CD4-positive, alpha-beta T cell treated with Interferon alpha-2 for 1 hour (primary cell): ENCODE measurements around the gene ARHGAP26.

Experiments used
- DNase-seq, 2 donors: peaks; one replicate each; pipeline ENCODE4 v3.0.0-alpha.2; 2020 to 2022

ARHGAP26 gene

GRCh38 chr5:143176048-143176447 is 405.9 kb downstream of the ARHGAP26 start:
- DNase-seq, result no peak

GRCh38 chr5:143177263-143177983 is 407.2 kb downstream of the ARHGAP26 start:
- no peak for DNase-seq

GRCh38 chr5:143179126-143179740 is 409.1 kb downstream of the ARHGAP26 start:
- DNase-seq, result no peak

- DNase-seq, result no peak
These were observed 410.6 kb downstream of the ARHGAP26 start for GRCh38 chr5:143180751-143181150.

- DNase-seq, result no peak
These were observed 411.0 kb downstream of the ARHGAP26 start for GRCh38 chr5:143181173-143181572.

- no peak for DNase-seq
These were observed 411.9 kb downstream of the ARHGAP26 start for GRCh38 chr5:143182106-143182505.

- DNase-seq, result peak in 1 of 2 donors; percentile 49
These were observed 413.0 kb downstream of the ARHGAP26 start for GRCh38 chr5:143182901-143183820.

- DNase-seq, result no peak
These were observed 413.8 kb downstream of the ARHGAP26 start for GRCh38 chr5:143183989-143184388.

GRCh38 chr5:143186623-143187022 is 416.4 kb downstream of the ARHGAP26 start:
- no peak for DNase-seq

GRCh38 chr5:143187495-143187894 is 417.3 kb downstream of the ARHGAP26 start:
- no peak for DNase-seq

GRCh38 chr5:143188083-143188482 is 417.9 kb downstream of the ARHGAP26 start:
- no peak for DNase-seq

- DNase-seq, result no peak
These were observed 418.5 kb downstream of the ARHGAP26 start for GRCh38 chr5:143188692-143189091.

GRCh38 chr5:143190260-143190810 is 420.2 kb downstream of the ARHGAP26 start:
- DNase-seq, result no peak

GRCh38 chr5:143191720-143192119 is 421.5 kb downstream of the ARHGAP26 start:
- DNase-seq, result no peak

GRCh38 chr5:143192191-143192900 is 422.2 kb downstream of the ARHGAP26 start:
- DNase-seq, result no peak

GRCh38 chr5:143194206-143194605 is 424.0 kb downstream of the ARHGAP26 start:
- no peak for DNase-seq

GRCh38 chr5:143194713-143195112 is 424.5 kb downstream of the ARHGAP26 start:
- DNase-seq, result no peak

- DNase-seq, result no peak
These were observed 425.3 kb downstream of the ARHGAP26 start for GRCh38 chr5:143195491-143195890.

- no peak for DNase-seq
These were observed 426.6 kb downstream of the ARHGAP26 start for GRCh38 chr5:143196601-143197259.

- no peak for DNase-seq
These were observed 427.1 kb downstream of the ARHGAP26 start for GRCh38 chr5:143197260-143197656.

- no peak for DNase-seq
These were observed 428.2 kb downstream of the ARHGAP26 start for GRCh38 chr5:143198332-143198731.

GRCh38 chr5:143199161-143199560 is 429.0 kb downstream of the ARHGAP26 start:
- DNase-seq, result no peak
